HG02763 (cell line): ENCODE measurements around the gene AEBP2.
"Not testable (repeated sequence)": the region's sequence is repeated elsewhere in the genome, so short reads cannot be mapped to it uniquely, and the experiment has no call there.

ENCODE experiments used
- ATAC-seq: cut with Tn5 transposase; IDR thresholded peaks from one replicate; pipeline ENCODE4 v1.9.1; 2021; ENCODE audit warnings: mild to moderate bottlenecking, moderate library complexity; ENCODE audit not compliant: unreplicated experiment

Gene AEBP2

DNA sequence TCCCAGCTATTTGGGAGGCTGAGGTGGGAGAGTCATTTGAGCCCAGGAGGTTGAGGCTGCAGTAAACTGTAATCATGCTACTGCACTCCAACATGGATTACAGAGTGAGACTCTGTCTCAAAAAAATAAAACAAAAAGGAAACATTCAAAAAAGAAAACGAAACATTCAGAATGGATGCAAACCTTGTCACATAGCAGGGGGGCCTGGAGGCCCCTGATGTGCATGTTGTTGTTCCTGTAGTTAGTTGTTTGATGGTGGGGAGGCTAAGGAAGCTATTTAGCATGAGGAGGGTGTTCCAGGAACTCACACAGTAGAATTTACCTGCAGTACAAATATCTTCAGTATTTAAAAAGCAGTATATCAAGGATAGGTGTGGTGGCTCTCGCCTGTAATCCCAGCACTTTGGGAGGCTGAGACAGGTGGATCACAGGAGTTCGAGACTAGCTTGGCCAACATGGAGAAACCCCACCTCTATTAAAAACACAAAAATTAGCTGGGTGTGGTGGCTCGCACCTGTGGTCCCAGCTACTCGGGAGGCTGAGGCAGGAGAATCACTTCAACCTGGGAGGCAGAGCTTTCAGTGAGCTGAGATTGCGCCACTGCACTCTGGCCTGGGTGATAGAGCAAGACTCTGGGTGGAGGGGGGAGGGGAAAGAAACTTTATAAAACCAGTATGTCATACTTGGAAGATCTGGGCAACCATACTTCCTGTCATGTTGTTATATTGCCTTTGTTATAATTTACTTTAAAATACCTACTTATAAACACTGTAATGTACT, 17.6 kb upstream of the AEBP2 start:
- ATAC-seq = no peak

DNA sequence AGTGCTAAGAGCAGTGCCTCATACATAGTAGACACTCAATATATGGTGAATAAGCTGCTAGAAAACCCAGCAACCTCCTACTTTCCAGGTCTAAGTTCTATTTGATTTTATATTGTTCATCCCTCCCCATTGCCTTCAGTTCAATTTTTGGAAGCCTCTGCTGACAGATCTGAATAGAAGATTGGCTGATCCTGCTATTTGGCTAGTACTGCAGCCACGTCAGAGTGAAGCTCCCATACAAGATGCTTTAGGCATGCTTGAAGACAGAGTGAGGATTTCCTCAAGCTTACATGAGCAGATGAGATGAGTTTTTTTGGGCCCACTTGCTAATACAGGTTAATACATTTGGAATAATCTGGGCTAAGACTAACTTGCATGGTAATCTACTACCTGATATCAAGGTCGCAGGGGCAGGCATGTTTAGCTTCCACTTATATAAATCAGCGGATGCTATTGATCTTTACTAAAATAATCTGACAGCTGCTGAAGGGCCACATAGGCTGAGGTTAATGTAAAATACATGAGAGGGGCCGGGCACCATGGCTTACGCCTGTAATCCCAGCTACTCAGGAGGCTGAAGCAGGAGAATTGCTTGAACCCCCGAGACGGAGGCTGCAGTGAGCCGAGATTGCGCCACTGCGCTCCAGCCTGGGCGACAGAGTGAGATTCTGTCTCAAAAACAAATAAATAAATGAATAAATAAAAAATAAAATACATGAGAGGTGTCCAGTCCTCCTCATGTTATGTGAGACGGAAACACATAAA, 15.9 kb upstream of the AEBP2 start:
- ATAC-seq = no peak

- no peak for ATAC-seq
These were observed 11.0 kb upstream of the AEBP2 start for GRCh38 chr12:19428246-19428645.

DNA sequence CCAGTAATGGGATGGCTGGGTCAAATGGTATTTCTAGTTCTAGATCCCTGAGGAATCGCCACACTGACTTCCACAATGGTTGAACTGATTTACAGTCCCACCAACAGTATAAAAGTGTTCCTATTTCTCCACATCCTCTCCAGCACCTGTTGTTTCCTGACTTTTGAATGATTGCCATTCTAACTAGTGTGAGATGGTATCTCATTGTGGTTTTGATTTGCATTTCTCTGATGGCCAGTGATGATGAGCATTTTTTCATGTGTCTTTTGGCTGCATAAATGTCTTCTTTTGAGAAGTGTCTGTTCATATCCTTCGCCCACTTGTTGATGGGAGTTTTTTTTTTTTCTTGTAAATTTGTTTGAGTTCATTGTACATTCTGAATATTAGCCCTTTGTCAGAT, 9.8 kb upstream of the AEBP2 start:
- ATAC-seq = not testable (repeated sequence)

DNA sequence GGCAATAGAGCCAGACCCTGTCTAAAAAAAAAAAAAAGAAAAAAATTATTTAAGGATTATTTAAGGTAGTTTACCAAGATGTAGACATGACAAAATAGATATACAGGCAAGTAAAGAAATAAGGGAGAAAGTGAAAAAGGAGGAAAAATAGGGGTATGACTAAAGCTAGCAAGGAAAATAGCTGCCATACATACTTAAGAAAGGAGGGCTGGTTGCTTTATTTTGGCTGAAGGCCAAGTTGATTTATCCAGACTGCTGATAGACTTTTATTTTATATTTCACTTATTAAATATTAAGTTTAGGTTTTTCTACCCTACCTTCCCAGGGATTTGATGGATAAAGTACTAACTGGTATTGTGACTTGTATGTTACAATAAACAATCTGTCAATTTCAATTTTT, 8.3 kb upstream of the AEBP2 start:
- ATAC-seq = no peak

DNA sequence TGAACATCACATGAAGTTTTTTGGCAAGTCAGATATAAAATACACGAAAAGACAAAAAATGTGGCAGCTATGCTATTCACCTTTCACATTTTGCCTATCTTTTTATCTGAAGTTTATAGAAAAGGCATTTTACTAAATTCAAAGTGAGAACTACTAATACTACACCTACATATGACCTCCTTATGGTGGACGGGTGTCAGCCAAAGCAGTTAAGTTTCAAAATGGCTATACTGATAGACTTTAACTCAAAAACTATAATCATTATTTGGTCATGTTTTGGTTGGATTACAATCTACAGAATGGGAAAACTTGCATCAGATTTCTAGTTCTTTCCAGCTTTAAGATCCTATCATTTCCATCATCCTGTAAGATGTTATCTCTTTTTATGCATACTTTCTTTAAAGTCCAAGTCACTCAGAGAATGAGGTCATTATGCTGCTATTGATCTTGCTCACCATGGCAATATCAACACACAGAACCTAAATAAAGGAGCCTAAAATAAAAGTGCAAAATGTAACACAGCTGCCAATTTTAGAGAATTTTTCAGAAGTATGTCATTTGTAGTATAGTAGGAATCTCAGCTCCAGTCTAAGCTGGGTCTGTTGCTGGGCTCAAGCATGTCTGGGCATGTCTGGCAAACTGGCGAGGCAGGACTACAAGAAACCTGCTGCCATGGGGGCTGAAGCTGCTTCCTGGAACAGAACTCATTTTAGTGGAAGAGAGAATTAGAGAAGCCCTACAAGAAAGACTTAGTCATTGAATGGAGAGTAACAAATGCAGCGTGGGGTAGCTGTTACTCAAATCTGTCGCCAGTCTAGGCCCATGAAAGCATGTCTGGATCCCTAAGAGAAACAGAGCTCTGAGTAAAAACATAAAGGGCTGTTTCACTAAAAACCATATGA, 7.6 kb upstream of the AEBP2 start:
- ATAC-seq = peak; percentile 67

DNA sequence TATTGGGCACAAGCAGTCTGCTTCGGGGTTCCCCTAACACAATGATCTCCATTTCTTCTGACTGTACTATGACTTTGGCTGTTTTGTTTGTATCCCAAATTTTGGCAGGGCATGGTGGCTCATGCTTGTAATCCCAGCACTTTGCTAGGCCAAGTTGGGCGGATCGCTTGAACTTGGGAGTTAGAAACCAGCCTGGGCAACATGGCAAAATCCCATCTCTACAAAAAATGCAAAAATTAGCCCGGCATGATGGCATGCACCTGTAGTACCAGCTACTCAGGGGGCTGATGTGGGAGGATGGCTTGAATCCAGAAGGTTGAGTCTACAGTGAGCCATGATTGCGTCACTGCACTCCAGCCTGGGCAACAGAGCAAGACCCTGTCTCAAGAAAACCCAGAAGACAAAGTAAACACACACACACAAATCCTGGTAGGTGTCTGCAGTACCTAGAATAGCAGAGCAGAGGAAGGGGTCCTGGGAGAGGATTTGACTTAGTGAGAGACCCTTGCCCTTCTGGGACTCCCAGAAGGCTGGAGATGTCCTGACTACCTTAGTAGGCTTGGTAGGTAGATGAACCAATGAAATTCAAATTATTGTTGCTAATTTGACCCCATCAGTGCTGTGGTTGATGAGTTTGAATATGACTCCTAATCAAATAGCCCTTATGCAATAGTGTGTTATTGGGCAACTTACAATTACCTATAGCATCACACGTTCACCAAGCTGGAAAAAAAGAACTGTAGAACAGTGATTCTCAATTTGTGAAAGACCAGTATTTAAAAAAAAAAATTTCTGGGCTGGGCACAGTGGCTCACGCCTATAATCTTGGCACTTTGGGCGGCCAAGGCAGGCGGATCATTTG, 6.8 kb upstream of the AEBP2 start:
- ATAC-seq = no peak

DNA sequence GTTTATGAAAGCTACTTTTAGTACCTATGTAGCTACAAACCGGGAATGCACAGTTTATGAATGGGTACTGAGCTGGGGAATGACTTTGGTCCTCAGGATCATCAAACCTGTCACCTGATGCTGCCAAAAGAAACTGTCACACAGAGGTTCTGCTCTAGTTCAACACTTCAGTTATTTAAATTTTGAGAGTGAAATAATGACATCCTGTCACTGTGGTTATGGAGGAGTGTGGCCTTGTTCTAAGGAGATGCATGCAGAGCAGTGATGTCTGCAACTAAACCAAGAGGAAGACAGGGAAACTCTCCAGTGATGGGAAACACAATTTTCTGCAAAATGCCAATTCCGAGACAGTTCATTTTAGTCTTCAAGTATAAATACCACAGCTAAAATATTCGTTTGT, 4.8 kb upstream of the AEBP2 start:
- ATAC-seq = no peak

GRCh38 chr12:19435831-19436497, 3.3 kb upstream of the AEBP2 start:
- no peak for ATAC-seq

- no peak for ATAC-seq
These were observed 2.4 kb upstream of the AEBP2 start for GRCh38 chr12:19436931-19437330.

DNA sequence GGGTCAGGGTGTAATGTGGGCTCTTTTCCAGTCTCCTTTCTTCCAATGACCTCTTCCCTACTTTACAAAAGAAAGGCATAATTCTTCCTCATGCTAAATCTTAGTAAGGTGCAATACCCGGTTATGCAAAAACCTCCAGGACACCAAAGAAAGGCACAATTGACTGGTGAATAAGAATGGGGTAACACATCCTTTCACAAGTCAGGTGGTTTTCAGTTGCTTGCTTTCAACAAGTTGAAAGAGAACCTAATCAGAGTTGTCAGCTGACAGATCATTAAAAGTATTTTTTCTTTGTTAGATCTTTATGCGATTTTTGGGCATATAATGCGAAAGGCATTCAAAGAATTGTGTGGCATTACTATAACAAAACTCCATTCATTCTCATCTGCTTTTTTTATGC, 1.3 kb upstream of the AEBP2 start:
- ATAC-seq = no peak

DNA sequence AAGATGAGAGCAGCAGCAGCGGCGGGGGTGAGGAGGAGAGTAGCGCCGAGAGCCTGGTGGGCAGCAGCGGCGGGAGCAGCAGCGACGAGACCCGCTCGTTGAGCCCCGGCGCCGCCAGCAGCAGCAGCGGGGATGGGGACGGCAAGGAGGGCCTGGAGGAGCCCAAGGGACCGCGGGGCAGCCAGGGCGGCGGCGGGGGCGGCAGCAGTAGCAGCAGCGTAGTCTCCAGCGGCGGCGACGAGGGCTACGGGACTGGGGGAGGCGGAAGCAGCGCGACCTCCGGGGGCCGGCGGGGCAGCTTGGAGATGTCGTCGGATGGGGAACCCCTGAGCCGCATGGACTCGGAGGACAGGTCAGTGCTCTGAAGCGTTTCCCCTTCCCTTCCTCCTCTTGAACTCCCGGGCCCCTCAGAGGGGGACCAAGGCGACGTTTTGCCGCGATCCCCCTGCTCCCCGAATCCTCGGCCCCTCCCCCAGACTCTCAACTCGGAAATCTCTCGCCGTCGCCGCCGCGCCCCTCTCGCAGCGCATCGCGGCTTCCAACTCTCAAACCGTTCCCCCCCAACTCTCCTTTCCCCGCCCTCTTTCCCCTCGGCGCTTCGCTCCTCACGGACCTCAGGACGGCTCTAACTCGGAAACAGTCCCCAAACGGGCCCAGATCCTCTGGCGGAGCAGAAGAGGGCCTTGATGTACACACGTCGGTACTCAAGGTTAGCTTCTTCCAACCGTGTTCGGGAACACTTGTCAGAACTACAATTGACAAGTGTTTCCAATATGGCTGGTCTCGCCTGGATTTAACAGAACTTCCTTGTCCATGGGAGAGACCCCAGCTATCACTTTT, 947 bp downstream of the AEBP2 start:
- peak; percentile 28 for ATAC-seq

GRCh38 chr12:19440916-19441315, 1.6 kb downstream of the AEBP2 start:
- no peak for ATAC-seq

- no peak for ATAC-seq
These were observed 4.3 kb downstream of the AEBP2 start for GRCh38 chr12:19443585-19443984.

DNA sequence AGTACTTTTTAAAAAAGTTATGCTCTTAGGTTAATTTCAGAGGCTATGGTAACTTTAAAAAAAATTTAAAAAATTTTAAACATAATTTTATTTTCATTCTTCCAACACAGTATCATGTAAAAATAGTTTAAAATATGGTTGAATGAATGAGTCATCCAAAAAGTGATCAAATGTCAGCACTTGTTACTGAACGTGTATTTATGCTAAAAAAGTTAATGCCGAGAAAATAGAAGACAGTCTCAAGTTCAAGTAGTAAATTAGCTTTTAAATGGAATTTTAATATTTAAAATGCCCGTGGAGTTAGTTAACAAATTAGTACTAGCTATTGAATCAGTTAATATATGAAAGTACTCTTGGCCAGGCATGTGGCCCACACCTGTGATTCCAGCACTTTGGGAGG, 4.8 kb downstream of the AEBP2 start:
- ATAC-seq = no peak

- ATAC-seq = no peak
These were observed 8.1 kb downstream of the AEBP2 start for GRCh38 chr12:19447386-19447785.

DNA sequence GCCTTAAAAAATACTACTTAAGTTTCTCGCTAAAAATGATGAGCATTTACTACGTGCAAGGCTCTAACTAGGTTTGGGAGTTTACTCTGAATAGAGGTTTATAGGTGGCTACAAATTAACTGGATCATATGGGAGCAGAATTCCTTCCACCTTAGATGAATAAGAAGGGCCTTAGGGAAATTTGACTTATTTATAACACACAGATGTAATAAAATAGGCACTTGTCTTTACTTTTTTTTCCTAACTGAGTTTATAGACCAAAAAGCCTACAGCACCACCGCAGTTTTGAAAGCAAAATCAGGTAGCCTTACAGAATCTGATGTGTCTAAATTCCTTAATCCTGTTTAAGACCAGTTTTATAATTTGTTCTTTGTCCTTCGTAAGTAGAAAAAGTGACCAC, 10.5 kb downstream of the AEBP2 start:
- ATAC-seq = no peak

DNA sequence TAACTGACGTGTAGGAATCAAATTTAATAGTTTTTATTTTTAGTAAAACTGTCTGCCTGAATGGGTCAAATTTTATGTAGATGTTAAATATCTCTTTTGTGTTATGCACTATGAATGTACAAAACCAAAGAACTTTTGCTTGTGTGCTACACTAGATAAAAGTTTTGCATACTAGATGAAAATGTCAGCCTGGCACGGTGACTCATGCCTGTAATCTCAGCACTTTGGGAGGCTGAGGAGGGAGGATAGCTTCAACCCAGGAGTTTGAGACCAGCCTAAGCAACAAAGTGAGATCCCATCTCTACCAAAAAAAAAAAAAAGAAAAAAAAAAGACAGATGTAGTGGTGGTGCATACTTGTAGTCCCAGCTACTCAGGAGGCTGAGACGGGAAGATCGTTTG, 11.1 kb downstream of the AEBP2 start:
- no peak for ATAC-seq

GRCh38 chr12:19451196-19451595, 11.9 kb downstream of the AEBP2 start:
- no peak for ATAC-seq
